ENCODE data around the gene FIG4.
"Not testable (repeated sequence)": the region's sequence is repeated elsewhere in the genome, so short reads cannot be mapped to it uniquely, and the experiment has no call there.

The FIG4 gene

GRCh38 chr6:109701774-109702173 is 10.7 kb downstream of the FIG4 start:
- DNase-seq: no peak

- DNase-seq: no peak
These were observed 11.7 kb downstream of the FIG4 start for GRCh38 chr6:109702791-109703190.

GRCh38 chr6:109705258-109705657 is 14.2 kb downstream of the FIG4 start:
- peak in 54 of 58 donors; percentile 14 to 87 (median 56) for DNase-seq

GRCh38 chr6:109706513-109706912 is 15.4 kb downstream of the FIG4 start:
- DNase-seq: no peak

GRCh38 chr6:109708099-109708498 is 17.0 kb downstream of the FIG4 start:
- DNase-seq: not testable (repeated sequence)

GRCh38 chr6:109713097-109713496 is 22.0 kb downstream of the FIG4 start:
- DNase-seq: no peak

GRCh38 chr6:109714166-109714565 is 23.1 kb downstream of the FIG4 start:
- DNase-seq: no peak

- DNase-seq: no peak
These were observed 23.5 kb downstream of the FIG4 start for GRCh38 chr6:109714611-109715010.

- no peak for DNase-seq
These were observed 24.5 kb downstream of the FIG4 start for GRCh38 chr6:109715616-109716015.

- no peak for DNase-seq
These were observed 26.9 kb downstream of the FIG4 start for GRCh38 chr6:109717971-109718370.

- DNase-seq: no peak
These were observed 27.9 kb downstream of the FIG4 start for GRCh38 chr6:109718991-109719390.

- DNase-seq: no peak
These were observed 29.2 kb downstream of the FIG4 start for GRCh38 chr6:109720311-109720710.

GRCh38 chr6:109722011-109722410 is 30.9 kb downstream of the FIG4 start:
- DNase-seq: no peak

- no peak for DNase-seq
These were observed 31.6 kb downstream of the FIG4 start for GRCh38 chr6:109722564-109723254.

GRCh38 chr6:109725250-109725649 is 34.2 kb downstream of the FIG4 start:
- not testable (repeated sequence) for DNase-seq

GRCh38 chr6:109736273-109737025 is 45.4 kb downstream of the FIG4 start:
- DNase-seq: no peak

- no peak for DNase-seq
These were observed 47.2 kb downstream of the FIG4 start for GRCh38 chr6:109738255-109738654.

- DNase-seq: no peak
These were observed 47.6 kb downstream of the FIG4 start for GRCh38 chr6:109738667-109739066.

- DNase-seq: no peak
These were observed 48.6 kb downstream of the FIG4 start for GRCh38 chr6:109739686-109740085.

GRCh38 chr6:109740787-109741186 is 49.7 kb downstream of the FIG4 start:
- DNase-seq: no peak

GRCh38 chr6:109743739-109744138 is 52.6 kb downstream of the FIG4 start:
- DNase-seq: no peak

- not testable (repeated sequence) for DNase-seq
These were observed 53.7 kb downstream of the FIG4 start for GRCh38 chr6:109744779-109745178.

- no peak for DNase-seq
These were observed 56.1 kb downstream of the FIG4 start for GRCh38 chr6:109747221-109747620.

Measured in anterior cingulate cortex (tissue), 58 donors.